ENCODE measurements around the gene AOPEP.
"Not testable (repeated sequence)": the region's sequence is repeated elsewhere in the genome, so short reads cannot be mapped to it uniquely, and the experiment has no call there.

AOPEP gene

DNA sequence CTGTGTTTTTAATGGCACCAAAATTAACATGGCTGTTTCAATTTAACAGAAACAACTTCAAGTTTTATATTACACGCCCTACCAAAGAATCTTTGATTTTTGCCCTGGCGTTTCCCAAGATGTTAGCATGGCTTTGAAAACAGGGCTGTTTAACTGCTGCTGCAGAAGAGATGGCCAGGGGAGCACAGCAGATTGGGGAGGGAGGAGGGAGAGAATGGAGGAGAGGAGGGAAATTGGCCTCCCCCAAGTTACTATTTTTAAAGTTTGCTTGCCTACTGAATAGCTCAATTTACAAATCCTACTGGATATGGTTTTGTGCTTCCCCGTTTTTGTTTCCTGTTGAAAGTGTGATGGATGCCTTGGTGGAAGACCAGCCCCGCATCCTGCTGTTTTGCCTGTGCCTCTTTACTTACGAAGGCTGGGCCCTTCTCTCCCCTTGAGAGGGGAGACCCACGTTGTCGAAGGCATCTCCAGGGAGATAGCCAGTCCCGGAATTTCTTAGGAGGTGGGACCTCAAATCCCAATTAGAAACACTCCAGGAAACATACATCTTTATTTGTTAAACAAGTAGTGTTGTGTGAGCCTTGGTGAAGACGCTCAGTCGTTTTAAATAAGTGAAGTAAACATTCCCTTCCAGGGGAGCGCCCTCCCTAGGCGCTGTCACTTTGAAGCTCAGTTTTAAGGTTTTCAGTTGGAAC, 98.6 kb downstream of the AOPEP start:
- H3K36me3 ChIP-seq (ENCODE audit: insufficient read depth, low read depth, low read length): no peaks in the 10 kb centered on the region
- H3K4me1 ChIP-seq (ENCODE audit: insufficient read depth, low read length): peaks cover 19% of the 10 kb centered on the region; the same call in 1 of the 2 replicates
- peak overlapping the region; percentile 17; the same call in 1 of the 2 replicates for H3K9ac ChIP-seq (ENCODE audit: low read depth, low read length)
- no peaks in the 10 kb centered on the region for H3K9me3 ChIP-seq (ENCODE audit: insufficient read depth, low read depth, low read length)
- H3K27me3 ChIP-seq (ENCODE audit: insufficient read depth, low read length): peaks cover 29% of the 10 kb centered on the region; the same call in 1 of the 2 replicates
- H3K4me3 ChIP-seq (ENCODE audit: low read length): peak overlapping the region; percentile 52; the same call in 1 of the 2 replicates
- peak overlapping the region; percentile 25 for H3K27ac ChIP-seq (ENCODE audit: low read length)

- peak overlapping the region; percentile 52 for H3K4me3 ChIP-seq (ENCODE audit: low read length)
- H3K4me1 ChIP-seq (ENCODE audit: insufficient read depth, low read length): peaks cover 19% of the 10 kb centered on the region; the same call in 1 of the 2 replicates
- no peaks in the 10 kb centered on the region for H3K36me3 ChIP-seq (ENCODE audit: insufficient read depth, low read depth, low read length)
- H3K9ac ChIP-seq (ENCODE audit: low read depth, low read length): no peak overlapping the region
- no peak overlapping the region for H3K27ac ChIP-seq (ENCODE audit: low read length)
- H3K9me3 ChIP-seq (ENCODE audit: insufficient read depth, low read depth, low read length): no peaks in the 10 kb centered on the region
- peaks cover 29% of the 10 kb centered on the region; the same call in 1 of the 2 replicates for H3K27me3 ChIP-seq (ENCODE audit: insufficient read depth, low read length)
These were observed 99.1 kb downstream of the AOPEP start for GRCh38 chr9:94825611-94825958.

- Histone ChIP-seq H3K9ac (ENCODE audit: low read depth, low read length) (no peak overlapping the region), H3K27me3 (ENCODE audit: insufficient read depth, low read length) (peaks cover 29% of the 10 kb centered on the region; the same call in 1 of the 2 replicates), H3K36me3 (ENCODE audit: insufficient read depth, low read depth, low read length) (no peaks in the 10 kb centered on the region), H3K4me1 (ENCODE audit: insufficient read depth, low read length) (peaks cover 19% of the 10 kb centered on the region; the same call in 1 of the 2 replicates), H3K27ac (ENCODE audit: low read length) (no peak overlapping the region), H3K9me3 (ENCODE audit: insufficient read depth, low read depth, low read length) (no peaks in the 10 kb centered on the region), H3K4me3 (ENCODE audit: low read length) (no peak overlapping the region)
These were observed 99.5 kb downstream of the AOPEP start for GRCh38 chr9:94826044-94826443.

DNA sequence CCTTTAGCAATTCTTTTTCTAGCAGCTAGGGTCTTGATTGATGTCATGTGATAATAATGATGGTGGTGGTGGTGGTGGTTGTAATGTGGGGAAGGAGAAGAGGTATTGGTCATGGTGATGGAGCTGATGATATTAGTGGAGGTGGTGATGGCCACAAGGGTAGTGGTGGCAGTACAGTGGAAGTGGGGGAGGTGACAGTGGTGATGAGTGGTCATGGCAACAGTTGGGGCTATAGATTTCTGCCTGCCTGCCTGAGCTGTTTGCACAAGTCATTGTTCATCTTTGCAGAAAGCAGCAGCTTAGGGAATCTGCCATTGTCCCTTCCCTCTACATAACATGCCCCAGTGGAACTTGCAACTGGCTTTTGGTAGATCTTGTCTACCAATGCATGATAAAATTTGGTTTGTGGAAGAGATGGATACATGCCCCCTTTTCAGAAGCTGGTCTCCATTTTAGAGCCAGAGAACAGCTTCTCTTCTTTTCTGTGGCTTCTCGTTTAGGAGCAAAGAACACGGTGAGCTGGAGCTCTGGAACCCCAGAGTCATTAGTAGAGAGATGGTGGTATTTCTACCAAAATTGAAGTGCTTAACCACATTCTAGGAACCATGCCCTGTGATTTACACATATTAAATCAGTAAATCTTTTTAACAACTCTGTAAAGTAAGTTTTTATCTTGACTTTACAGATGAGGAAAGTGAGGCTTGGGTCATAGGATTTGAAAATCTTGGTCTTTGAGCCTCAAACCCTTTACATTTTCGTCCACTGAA, 100.3 kb downstream of the AOPEP start:
- Histone ChIP-seq H3K9me3 (ENCODE audit: insufficient read depth, low read depth, low read length) (no peaks in the 10 kb centered on the region), H3K4me1 (ENCODE audit: insufficient read depth, low read length) (peaks cover 19% of the 10 kb centered on the region; the same call in 1 of the 2 replicates), H3K27me3 (ENCODE audit: insufficient read depth, low read length) (peaks cover 29% of the 10 kb centered on the region; the same call in 1 of the 2 replicates), H3K27ac (ENCODE audit: low read length) (no peak overlapping the region), H3K9ac (ENCODE audit: low read depth, low read length) (no peak overlapping the region), H3K36me3 (ENCODE audit: insufficient read depth, low read depth, low read length) (no peaks in the 10 kb centered on the region), H3K4me3 (ENCODE audit: low read length) (no peak overlapping the region)

GRCh38 chr9:94827584-94828304, 101.2 kb downstream of the AOPEP start:
- H3K27ac ChIP-seq (ENCODE audit: low read length): no peak overlapping the region
- H3K9ac ChIP-seq (ENCODE audit: low read depth, low read length): no peak overlapping the region
- no peaks in the 10 kb centered on the region for H3K36me3 ChIP-seq (ENCODE audit: insufficient read depth, low read depth, low read length)
- H3K9me3 ChIP-seq (ENCODE audit: insufficient read depth, low read depth, low read length): no peaks in the 10 kb centered on the region
- H3K27me3 ChIP-seq (ENCODE audit: insufficient read depth, low read length): peaks cover 29% of the 10 kb centered on the region; the same call in 1 of the 2 replicates
- H3K4me1 ChIP-seq (ENCODE audit: insufficient read depth, low read length): peaks cover 19% of the 10 kb centered on the region; the same call in 1 of the 2 replicates
- no peak overlapping the region for H3K4me3 ChIP-seq (ENCODE audit: low read length)

GRCh38 chr9:94829380-94830070, 103.0 kb downstream of the AOPEP start:
- H3K9me3 ChIP-seq (ENCODE audit: insufficient read depth, low read depth, low read length): no peaks in the 10 kb centered on the region

GRCh38 chr9:94830071-94830604, 103.6 kb downstream of the AOPEP start:
- not testable (repeated sequence) for H3K4me3 ChIP-seq (ENCODE audit: low read length); H3K4me1 ChIP-seq (ENCODE audit: insufficient read depth, low read length); H3K36me3 ChIP-seq (ENCODE audit: insufficient read depth, low read depth, low read length); H3K9me3 ChIP-seq (ENCODE audit: insufficient read depth, low read depth, low read length); H3K9ac ChIP-seq (ENCODE audit: low read depth, low read length); H3K27ac ChIP-seq (ENCODE audit: low read length)
- H3K27me3 ChIP-seq (ENCODE audit: insufficient read depth, low read length): peaks cover 16% of the 10 kb centered on the region; the same call in 1 of the 2 replicates

More at GRCh38 chr9:94829380-94830070, 103.0 kb downstream of the AOPEP start:
- Histone ChIP-seq H3K9ac (ENCODE audit: low read depth, low read length) (no peak overlapping the region), H3K36me3 (ENCODE audit: insufficient read depth, low read depth, low read length) (no peaks in the 10 kb centered on the region), H3K4me3 (ENCODE audit: low read length) (no peak overlapping the region), H3K27me3 (ENCODE audit: insufficient read depth, low read length) (peaks cover 16% of the 10 kb centered on the region; the same call in 1 of the 2 replicates), H3K4me1 (ENCODE audit: insufficient read depth, low read length) (peaks cover 14% of the 10 kb centered on the region; the same call in 1 of the 2 replicates), H3K27ac (ENCODE audit: low read length) (no peak overlapping the region)

- H3K27me3 ChIP-seq (ENCODE audit: insufficient read depth, low read length): no peaks in the 10 kb centered on the region
- no peaks in the 10 kb centered on the region for H3K9me3 ChIP-seq (ENCODE audit: insufficient read depth, low read depth, low read length)
- no peaks in the 10 kb centered on the region for H3K4me1 ChIP-seq (ENCODE audit: insufficient read depth, low read length)
- H3K9ac ChIP-seq (ENCODE audit: low read depth, low read length): no peak overlapping the region
- H3K36me3 ChIP-seq (ENCODE audit: insufficient read depth, low read depth, low read length): no peaks in the 10 kb centered on the region
- H3K4me3 ChIP-seq (ENCODE audit: low read length): no peak overlapping the region
- H3K27ac ChIP-seq (ENCODE audit: low read length): no peak overlapping the region
These were observed 107.3 kb downstream of the AOPEP start for GRCh38 chr9:94833802-94834201.

GRCh38 chr9:94837404-94837803, 110.9 kb downstream of the AOPEP start:
- no peak overlapping the region for H3K9ac ChIP-seq (ENCODE audit: low read depth, low read length)
- H3K4me3 ChIP-seq (ENCODE audit: low read length): no peak overlapping the region
- H3K9me3 ChIP-seq (ENCODE audit: insufficient read depth, low read depth, low read length): no peaks in the 10 kb centered on the region
- H3K4me1 ChIP-seq (ENCODE audit: insufficient read depth, low read length): no peaks in the 10 kb centered on the region
- no peak overlapping the region for H3K27ac ChIP-seq (ENCODE audit: low read length)
- H3K27me3 ChIP-seq (ENCODE audit: insufficient read depth, low read length): no peaks in the 10 kb centered on the region
- no peaks in the 10 kb centered on the region for H3K36me3 ChIP-seq (ENCODE audit: insufficient read depth, low read depth, low read length)

DNA sequence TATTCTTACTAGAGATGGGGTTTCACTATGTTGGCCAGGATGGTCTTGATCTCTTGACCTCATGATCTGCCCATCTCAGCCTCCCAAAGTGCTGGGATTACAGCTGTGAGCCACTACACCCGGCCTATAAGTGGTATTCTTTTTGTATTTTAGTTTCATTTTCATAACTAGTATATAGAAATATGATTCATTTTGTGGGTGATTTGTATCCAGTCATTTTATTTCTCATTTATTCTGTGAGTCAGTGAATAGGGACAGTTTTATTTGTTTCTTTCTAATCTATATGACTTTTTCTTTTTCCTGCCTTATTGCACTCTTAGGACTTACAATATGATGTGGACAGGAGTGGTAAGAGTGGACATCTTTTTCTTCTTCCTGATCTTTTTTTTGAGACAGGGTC, 112.9 kb downstream of the AOPEP start:
- no peaks in the 10 kb centered on the region for H3K36me3 ChIP-seq (ENCODE audit: insufficient read depth, low read depth, low read length)
- H3K4me1 ChIP-seq (ENCODE audit: insufficient read depth, low read length): peaks cover 8% of the 10 kb centered on the region; the same call in 1 of the 2 replicates
- H3K9ac ChIP-seq (ENCODE audit: low read depth, low read length): no peak overlapping the region
- H3K9me3 ChIP-seq (ENCODE audit: insufficient read depth, low read depth, low read length): no peaks in the 10 kb centered on the region
- H3K4me3 ChIP-seq (ENCODE audit: low read length): no peak overlapping the region
- H3K27ac ChIP-seq (ENCODE audit: low read length): no peak overlapping the region
- no peaks in the 10 kb centered on the region for H3K27me3 ChIP-seq (ENCODE audit: insufficient read depth, low read length)

DNA sequence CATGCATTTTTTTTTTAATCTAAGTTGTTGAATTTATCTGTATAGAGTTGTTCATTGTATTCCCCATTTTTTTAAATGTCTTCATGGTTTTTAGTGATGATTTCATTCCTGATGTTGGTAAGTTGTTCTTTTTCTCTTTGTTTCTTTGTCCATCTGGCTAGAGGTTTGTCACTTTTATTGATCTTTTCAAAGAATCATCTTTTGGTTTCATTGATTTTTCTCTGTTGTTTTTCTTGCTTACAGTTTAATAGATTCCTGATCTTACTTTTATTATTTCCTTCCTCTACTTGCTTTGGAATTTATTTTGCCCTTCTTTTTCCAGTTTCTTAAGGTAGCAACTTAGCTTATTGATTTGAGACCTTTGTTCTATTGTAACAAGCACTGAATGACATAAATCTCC, 114.2 kb downstream of the AOPEP start:
- H3K4me1 ChIP-seq (ENCODE audit: insufficient read depth, low read length): peaks cover 8% of the 10 kb centered on the region; the same call in 1 of the 2 replicates
- H3K27ac ChIP-seq (ENCODE audit: low read length): no peak overlapping the region
- no peaks in the 10 kb centered on the region for H3K27me3 ChIP-seq (ENCODE audit: insufficient read depth, low read length)
- H3K4me3 ChIP-seq (ENCODE audit: low read length): no peak overlapping the region
- H3K9ac ChIP-seq (ENCODE audit: low read depth, low read length): no peak overlapping the region
- H3K36me3 ChIP-seq (ENCODE audit: insufficient read depth, low read depth, low read length): no peaks in the 10 kb centered on the region
- H3K9me3 ChIP-seq (ENCODE audit: insufficient read depth, low read depth, low read length): no peaks in the 10 kb centered on the region

Measured in iPS-20b (cell line).